ENCODE data around the gene FLRT3.

FLRT3 gene

GRCh38 chr20:14319704-14320103, 17.7 kb downstream of the FLRT3 start:
- no peak for DNase-seq (ENCODE audit: low read depth in 2 of 2)

DNA sequence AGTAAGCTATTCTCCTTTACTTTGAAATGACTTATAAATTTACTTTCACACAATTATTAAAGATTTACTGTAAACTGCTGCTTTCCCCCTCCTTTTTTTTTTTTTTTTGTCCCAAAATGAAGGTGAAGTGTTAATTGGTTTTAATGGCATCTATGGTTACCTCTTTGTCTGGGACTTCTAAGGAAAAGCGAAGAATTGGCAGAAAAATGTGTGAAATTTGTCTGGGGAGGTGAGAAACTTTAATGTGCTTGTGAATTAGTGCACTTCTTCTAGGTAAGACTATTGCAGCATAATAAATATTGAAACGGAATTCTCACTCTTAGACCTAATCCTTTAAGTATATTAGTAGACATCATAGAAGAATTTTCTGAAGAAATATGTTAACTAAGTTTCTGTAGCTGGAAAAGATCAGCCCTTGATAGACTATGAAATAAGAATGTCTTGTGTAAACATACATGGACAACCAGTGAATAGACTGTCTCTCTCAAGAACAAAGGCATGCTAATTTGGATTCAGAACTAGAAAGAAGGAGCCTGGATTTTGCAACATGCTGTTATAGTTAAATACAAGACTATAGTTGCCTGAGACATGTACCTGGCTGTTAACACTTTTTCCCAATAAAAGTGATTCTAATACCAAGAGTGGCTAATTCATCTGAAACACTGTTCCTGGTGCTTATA, 23.9 kb downstream of the FLRT3 start:
- no peak for DNase-seq (ENCODE audit: low read depth in 2 of 2)

- DNase-seq (ENCODE audit: low read depth in 2 of 2): no peak
Observed at GRCh38 chr20:14312001-14312400, 25.4 kb downstream of the FLRT3 start.

DNA sequence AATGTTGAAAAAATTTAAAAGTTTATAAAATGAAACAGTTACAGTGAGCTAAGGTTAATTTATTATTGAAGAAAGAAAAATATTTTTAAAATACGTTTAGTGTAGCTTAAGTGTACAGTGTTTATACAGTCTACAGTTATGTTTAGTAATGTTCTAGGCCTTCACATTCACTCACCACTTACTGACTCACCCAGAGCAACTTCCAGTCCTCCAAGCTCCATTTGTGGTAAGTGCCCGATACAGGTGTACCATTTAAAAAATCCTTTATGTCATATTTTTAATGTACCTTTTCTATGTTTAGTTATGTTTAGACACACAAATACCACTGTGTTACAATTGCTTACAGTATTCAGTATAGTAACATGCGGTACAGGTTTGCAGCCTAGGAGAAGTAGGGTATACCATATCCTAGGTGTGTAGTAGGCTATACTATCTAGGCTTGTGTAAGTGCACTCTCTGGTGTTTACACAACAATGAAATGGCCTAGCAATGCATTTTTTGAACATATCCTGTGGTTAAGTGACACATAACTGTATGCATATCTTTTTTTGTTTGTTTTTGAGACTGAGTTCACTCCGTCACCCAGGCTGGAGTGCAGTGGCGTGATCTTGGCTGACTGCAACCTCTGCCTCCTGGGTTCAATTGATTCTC, 26.3 kb downstream of the FLRT3 start:
- no peak for DNase-seq (ENCODE audit: low read depth in 2 of 2)

DNA sequence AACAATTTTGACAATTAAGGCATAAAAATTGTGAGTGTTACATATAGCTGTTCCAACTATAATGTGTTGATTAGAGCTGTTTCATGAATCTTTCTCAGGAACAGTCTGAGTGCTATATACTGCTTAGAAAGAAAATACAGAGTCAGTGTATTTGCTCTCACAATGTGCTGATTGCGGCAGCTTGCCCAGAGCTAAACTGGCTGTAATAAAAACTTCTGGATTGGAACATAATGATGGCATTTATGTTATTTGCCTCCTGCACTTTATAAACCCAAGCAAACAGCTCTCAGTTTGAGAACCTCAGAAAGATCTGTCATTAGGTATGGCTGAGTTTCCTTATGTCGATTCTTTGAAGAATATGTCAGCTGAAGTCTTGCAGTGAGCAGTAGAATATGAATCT, 29.5 kb downstream of the FLRT3 start:
- no peak for DNase-seq (ENCODE audit: low read depth in 2 of 2)

DNA sequence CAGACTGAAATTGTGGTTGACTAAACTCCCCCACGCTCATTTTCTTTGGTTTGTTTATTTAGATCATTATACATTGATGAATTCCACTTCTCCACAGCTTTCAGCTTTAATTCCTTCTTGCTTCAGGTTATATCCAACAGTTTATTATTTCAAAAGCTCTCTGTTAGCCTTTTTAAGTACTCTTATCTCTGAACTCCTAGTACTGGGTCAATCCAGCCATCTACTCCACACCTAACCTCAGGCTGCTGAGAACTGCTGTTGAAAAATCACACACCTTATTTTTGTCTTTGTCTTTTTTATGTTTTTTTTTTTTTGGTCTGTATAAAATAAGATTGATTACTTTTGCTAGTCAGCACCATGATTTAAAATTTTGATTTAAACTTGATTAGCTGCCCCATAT, 32.9 kb downstream of the FLRT3 start:
- no peak for DNase-seq (ENCODE audit: low read depth in 2 of 2)

DNA sequence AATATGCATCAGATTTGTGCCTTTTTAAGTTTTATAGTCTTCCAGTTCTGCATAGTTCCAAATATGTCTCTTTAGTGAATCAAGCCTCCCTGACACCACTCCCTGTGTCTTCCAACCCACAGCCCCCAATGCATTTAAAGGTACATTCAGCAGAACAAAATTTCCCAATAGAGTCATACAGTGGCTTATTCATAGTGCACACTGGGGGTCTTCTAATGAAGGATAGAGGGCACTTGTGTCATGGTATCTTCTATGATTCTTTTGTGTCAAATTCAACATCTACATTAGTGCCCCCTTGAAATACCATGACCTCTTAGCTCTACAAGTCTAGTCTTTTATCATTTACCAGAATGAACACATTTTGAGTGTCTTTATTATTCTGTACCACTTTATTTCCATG, 33.8 kb downstream of the FLRT3 start:
- DNase-seq (ENCODE audit: low read depth in 2 of 2): no peak

DNA sequence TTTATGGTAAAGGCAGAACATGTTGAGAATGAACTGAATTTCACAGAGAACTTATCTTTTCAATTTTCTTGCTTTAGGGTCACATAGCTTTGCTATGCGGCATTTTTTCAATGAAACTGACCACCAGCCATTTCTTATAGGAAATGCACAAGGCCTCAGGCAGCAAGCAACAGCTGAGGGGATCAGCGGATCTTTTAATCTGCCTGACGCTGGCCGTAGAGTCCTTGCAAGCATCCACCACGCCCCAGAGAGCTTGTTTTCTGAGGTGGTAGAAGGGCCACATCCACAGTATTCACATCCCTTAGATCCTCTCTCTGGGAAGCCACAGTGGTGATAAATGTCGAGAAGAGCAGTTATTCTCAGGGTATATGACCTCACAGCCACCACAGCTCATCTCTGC, 34.3 kb downstream of the FLRT3 start:
- DNase-seq (ENCODE audit: low read depth in 2 of 2): no peak

DNA sequence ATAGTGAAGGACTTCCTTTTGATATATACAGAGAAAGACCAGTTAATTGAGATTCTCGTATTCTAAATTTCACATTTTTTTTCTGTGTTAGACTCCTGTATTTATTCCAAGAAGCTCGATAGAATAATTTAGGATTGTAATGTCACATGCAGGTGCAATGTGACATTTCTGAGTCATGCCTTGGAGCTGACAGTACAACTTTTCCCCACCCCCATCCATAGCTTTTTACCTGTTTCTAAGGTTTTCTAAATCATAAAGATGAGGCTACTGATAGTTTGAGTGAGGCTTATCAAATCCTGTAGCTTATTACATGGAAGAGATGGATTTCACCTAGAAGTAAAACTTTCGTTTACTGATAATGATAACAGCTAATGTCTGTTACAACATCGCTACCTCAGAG, 37.6 kb downstream of the FLRT3 start:
- no peak for DNase-seq (ENCODE audit: low read depth in 2 of 2)

- no peak for DNase-seq (ENCODE audit: low read depth in 2 of 2)
Observed at GRCh38 chr20:14295770-14296309, 41.6 kb downstream of the FLRT3 start.

DNA sequence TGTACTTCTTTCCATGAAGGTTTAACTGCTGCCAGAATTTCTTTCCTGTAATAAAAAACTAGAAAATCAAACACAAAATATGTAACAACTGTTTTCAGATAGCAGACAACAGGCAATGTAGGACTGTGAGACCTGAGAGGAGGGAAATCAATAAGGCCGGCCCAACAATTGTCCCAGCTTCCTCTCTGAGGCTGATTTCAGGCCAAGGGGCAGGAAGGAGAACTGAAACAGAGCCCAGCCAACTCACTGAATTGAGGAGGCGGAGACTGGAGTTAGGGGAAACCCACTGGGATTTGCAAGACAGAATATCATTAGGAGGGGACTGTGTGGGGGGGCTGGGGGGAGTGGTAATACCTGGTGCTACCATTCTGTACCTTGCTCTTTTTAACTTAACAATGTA, 42.2 kb downstream of the FLRT3 start:
- DNase-seq (ENCODE audit: low read depth in 2 of 2): no peak

- no peak for DNase-seq (ENCODE audit: low read depth in 2 of 2)
Observed at GRCh38 chr20:14291502-14291901, 45.9 kb downstream of the FLRT3 start.

DNA sequence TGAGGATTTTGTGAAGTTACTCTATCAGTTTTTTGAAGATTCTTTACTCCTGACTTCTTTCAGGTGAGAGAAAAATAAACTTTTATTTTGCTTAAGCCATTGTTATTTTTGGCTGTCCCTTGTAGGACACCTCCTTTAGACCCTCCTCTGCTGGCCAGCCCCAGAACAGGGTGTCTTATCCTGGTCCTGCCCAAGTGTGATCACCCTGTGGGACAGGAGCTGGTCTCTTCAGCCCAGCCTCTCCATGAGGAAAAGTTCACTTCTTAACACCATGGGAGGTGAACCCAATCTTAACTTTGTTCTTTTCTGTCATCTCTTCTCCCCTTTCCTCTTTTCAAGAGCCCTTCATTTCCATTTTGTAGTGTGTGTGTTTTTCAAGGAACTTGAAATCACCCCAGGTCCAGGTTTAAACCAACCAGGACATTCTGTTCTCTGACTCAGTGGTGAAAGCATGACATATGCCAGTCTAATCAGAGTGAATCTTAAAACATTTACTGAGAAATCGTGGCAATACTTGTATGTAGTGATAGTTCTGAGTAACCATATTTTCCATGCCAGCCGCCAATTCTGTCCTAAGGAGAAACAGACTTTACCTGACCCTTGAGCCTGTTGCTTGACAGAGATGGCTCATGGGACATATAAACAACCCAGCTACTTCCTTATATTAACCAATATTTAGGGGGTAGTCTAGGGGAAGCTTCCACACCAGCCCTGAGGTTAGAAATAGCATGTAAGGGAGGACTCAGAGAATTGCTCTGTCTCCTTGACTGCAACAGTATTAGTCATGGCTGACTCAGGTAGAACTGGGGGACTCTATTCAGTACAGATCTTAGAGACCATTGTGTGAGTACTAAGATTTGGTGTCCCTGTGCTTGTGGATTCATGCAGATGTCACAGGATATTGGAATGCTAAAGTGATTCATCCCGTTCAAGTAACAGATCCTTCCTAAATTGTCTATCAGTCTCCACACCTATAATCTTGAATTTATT, 48.8 kb downstream of the FLRT3 start:
- no peak for DNase-seq (ENCODE audit: low read depth in 2 of 2)

DNA sequence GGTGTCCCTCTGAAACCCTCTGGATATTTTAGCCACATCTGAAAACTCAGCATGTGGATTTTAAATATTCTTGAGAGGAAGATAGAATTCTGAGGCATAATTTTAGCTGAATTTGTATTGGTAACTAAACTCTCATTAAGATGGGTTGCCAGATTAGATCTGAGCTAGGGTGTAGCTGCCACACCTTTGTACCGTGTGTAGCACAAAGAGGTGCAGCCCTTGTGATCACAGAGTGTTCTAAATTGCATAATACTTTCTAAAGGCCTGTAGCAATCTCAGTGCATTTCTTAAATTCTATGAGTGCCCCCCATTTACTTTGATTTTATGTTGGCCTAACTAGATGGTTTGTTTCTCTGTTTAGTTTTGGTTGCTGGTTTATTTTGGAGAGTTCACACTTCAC, 53.0 kb downstream of the FLRT3 start:
- DNase-seq (ENCODE audit: low read depth in 2 of 2): no peak

- no peak for DNase-seq (ENCODE audit: low read depth in 2 of 2)
Observed at GRCh38 chr20:14282140-14282539, 55.3 kb downstream of the FLRT3 start.

Data from stimulated activated CD4-positive, alpha-beta T cell treated with anti-CD3 and anti-CD28 coated beads, Interleukin-1b, Interleukin-23, amount 100 ng/mL, for 4 hours (primary cell).